A549 treated with ZK216348 at 1 μM for 4 hours (cell line): ENCODE data around the gene FXYD3. TPM values are rescaled to one million over a fixed set of nuclear protein-coding genes. Genes with fewer than 3 reads are reported as not detected.

ENCODE experiments used
- total RNA-seq: library from RNA; stranded (reverse); fragments of 200-300 nt; extraction: Qiagen RNA extraction; gene quantifications from 5 replicates; pipeline ENCODE4 v1.2.3, GENCODE V29; 2022; ENCODE audit warnings: low read depth

Gene FXYD3
- 0.32 to 0.58 TPM (median 0.34 TPM) in 3 of 5 replicates, not detected in the others for total RNA-seq

GRCh38 chr19:35115177-35115951 lies at the start of gene FXYD3:
Gene FXYD3 (plus strand): TSS chr19:35115823. CDS start chr19:35119377, 3,554 bp downstream.

GRCh38 chr19:35134601-35135242 lies 19.1 kb downstream of the FXYD3 start, which contains the start of gene LGI4:
Gene LGI4 (minus strand): TSS chr19:35135059. CDS start chr19:35134680, 379 bp downstream.

DNA sequence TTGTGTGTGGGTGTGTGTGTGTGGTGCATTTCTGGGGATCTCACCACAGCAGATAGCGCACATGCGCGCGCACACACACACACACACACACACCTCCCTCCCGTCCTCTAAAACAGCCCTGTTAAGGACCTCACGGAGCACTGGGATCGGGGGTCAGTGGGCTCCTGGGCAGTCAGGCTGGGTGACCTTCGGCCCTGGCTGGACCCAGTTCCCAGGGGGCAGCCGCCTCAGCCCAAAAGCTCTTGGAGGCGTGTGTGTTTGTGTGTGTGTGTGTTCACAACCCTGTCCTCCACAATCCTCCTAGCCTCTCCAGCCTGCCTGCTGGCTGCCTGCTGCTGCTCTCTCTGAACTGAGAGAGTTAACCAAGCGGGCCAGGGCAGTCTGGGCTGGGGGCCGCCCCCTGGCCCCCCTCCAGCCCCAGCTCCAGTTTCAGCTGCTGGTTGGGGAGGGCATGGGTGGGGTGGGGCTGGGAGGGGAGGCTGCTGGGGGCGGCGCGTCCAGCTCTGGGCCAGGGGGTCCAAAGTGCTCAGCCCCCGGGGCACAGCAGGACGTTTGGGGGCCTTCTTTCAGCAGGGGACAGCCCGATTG lies 22.8 kb downstream of the FXYD3 start, which contains the start of gene FXYD1:
Gene FXYD1 (plus strand): TSS at position 520 of the 588 bp plus-strand sequence. CDS start 1,256 bp downstream, outside the sequence.

GRCh38 chr19:35143231-35143715 lies 27.6 kb downstream of the FXYD3 start, which contains the start of gene FXYD7:
Gene FXYD7 (plus strand): TSS chr19:35143255. CDS start chr19:35143334, 79 bp downstream.

GRCh38 chr19:35154525-35155406 lies 39.1 kb downstream of the FXYD3 start, which contains the start of gene FXYD5:
Gene FXYD5 (plus strand): TSS chr19:35154735. CDS start chr19:35155551, 816 bp downstream.

Other genes starting within 250 kb of the FXYD3 start
- gene ZNF30, start 188.9 kb upstream of the FXYD3 start, total RNA-seq: 5.0 to 7.4 TPM (median 5.6 TPM) in 5 replicates
- 1.5 to 2.2 TPM (median 1.9 TPM) in 5 replicates for gene ZNF792, start 151.6 kb upstream of the FXYD3 start, total RNA-seq
- 108 to 154 TPM (median 144 TPM) in 5 replicates for gene GRAMD1A, start 115.5 kb upstream of the FXYD3 start, total RNA-seq
- 9.7 to 20.8 TPM (median 20.6 TPM) in 5 replicates for gene SCN1B, start 85.4 kb upstream of the FXYD3 start, total RNA-seq
- gene HPN, start 74.1 kb upstream of the FXYD3 start, total RNA-seq: 0.16 TPM in 1 of 5 replicates, not detected in the others
- 0.16 to 0.22 TPM (median 0.22 TPM) in 3 of 5 replicates, not detected in the others for gene LGI4, start 19.2 kb downstream of the FXYD3 start, total RNA-seq
- gene FXYD1, start 23.0 kb downstream of the FXYD3 start, total RNA-seq: 0.40 to 0.47 TPM in 2 of 5 replicates, not detected in the others
- 0.25 to 0.41 TPM (median 0.29 TPM) in 3 of 5 replicates, not detected in the others for gene FXYD7, start 27.4 kb downstream of the FXYD3 start, total RNA-seq
- 175 to 239 TPM (median 233 TPM) in 5 replicates for gene FXYD5, start 38.9 kb downstream of the FXYD3 start, total RNA-seq
- gene FAM187B, start 112.9 kb downstream of the FXYD3 start, total RNA-seq: not detected in 5 replicates
- 8.3 to 10.8 TPM (median 10.1 TPM) in 5 replicates for gene LSR, start 133.2 kb downstream of the FXYD3 start, total RNA-seq
- 140 to 170 TPM (median 166 TPM) in 5 replicates for gene USF2, start 153.1 kb downstream of the FXYD3 start, total RNA-seq
- 0.23 TPM in 1 of 5 replicates, not detected in the others for gene HAMP, start 166.7 kb downstream of the FXYD3 start, total RNA-seq
- not detected in 5 replicates for gene MAG, start 176.3 kb downstream of the FXYD3 start, total RNA-seq
- gene CD22, start 213.4 kb downstream of the FXYD3 start, total RNA-seq: 0.29 to 1.1 TPM (median 1.0 TPM) in 5 replicates
- gene FFAR1, start 232.1 kb downstream of the FXYD3 start, total RNA-seq: not detected in 5 replicates
- gene FFAR3, start 242.6 kb downstream of the FXYD3 start, total RNA-seq: not detected in 5 replicates